Measurements from ENCODE around the gene ALAS1. TPM values are rescaled to one million over a fixed set of nuclear protein-coding genes. Genes with fewer than 3 reads are reported as not detected.
A peak's percentile ranks its signal among the peaks of the same experiment; 100 is the strongest.

The ALAS1 gene
- total RNA-seq, 1 experiment from 2014 or later = 29.2 TPM

- ChIA-PET CTCF (interaction anchor here (0.7 to 13.6 kb wide), 7 partner anchors 15 to 239 kb away, joined by 3 to 175 read pairs (median 4); partner anchors contain the start of gene TLR9), POLR2A (interaction anchor here (0.6 to 6.1 kb wide), 8 partner anchors 11 to 144 kb away, joined by 3 to 120 read pairs (median 6); partner anchors contain the start of genes GLYCTK, POC1A, TLR9 and WDR82)
- no TSS peak for BruUV-seq (replicated peaks)
- Mint-ChIP-seq H3K4me3 (ENCODE audit: unreplicated experiment) (no peak overlapping the region), H3K36me3 (ENCODE audit: insufficient read depth, unreplicated experiment) (peaks cover 22% of the 10 kb centered on the region), H3K9me3 (ENCODE audit: unreplicated experiment) (no peaks in the 10 kb centered on the region), H3K4me1 (ENCODE audit: insufficient read depth, unreplicated experiment) (peaks cover 29% of the 10 kb centered on the region), H3K27me3 (ENCODE audit: insufficient read depth, unreplicated experiment) (no peaks in the 10 kb centered on the region), H3K27ac (ENCODE audit: low read depth, unreplicated experiment) (no peak overlapping the region)
- DNase-seq (ENCODE audit: unreplicated experiment) = no peak
- intact Hi-C loops (cut with micrococcal nuclease) = loop anchor here (10.0 kb wide), 1 partner anchor 208 kb away; the partner anchor contains the start of gene SEMA3G
- TF ChIP-seq, protein P1, sequence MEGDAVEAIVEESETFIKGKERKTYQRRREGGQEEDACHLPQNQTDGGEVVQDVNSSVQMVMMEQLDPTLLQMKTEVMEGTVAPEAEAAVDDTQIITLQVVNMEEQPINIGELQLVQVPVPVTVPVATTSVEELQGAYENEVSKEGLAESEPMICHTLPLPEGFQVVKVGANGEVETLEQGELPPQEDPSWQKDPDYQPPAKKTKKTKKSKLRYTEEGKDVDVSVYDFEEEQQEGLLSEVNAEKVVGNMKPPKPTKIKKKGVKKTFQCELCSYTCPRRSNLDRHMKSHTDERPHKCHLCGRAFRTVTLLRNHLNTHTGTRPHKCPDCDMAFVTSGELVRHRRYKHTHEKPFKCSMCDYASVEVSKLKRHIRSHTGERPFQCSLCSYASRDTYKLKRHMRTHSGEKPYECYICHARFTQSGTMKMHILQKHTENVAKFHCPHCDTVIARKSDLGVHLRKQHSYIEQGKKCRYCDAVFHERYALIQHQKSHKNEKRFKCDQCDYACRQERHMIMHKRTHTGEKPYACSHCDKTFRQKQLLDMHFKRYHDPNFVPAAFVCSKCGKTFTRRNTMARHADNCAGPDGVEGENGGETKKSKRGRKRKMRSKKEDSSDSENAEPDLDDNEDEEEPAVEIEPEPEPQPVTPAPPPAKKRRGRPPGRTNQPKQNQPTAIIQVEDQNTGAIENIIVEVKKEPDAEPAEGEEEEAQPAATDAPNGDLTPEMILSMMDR (IDR thresholded peaks at IDR 0.05; ENCODE audit: unreplicated experiment) = no peak
Measured at GRCh38 chr3:52236424-52236886, 38.5 kb downstream of the ALAS1 start.

- ChIA-PET POLR2A (interaction anchor here (0.6 to 6.1 kb wide), 19 partner anchors 9 to 254 kb away, joined by 3 to 120 read pairs (median 4); partner anchors contain the start of genes ACY1, GLYCTK, POC1A and PPM1M), CTCF (interaction anchor here (0.6 to 13.6 kb wide), 11 partner anchors 16 to 253 kb away, joined by 3 to 175 read pairs (median 3); partner anchors contain the start of gene TLR9)
- Mint-ChIP-seq H3K36me3 (ENCODE audit: insufficient read depth, unreplicated experiment) (peaks cover 15% of the 10 kb centered on the region), H3K4me3 (ENCODE audit: unreplicated experiment) (peak overlapping the region; percentile 86), H3K27me3 (ENCODE audit: insufficient read depth, unreplicated experiment) (no peaks in the 10 kb centered on the region), H3K9me3 (ENCODE audit: unreplicated experiment) (no peaks in the 10 kb centered on the region), H3K4me1 (ENCODE audit: insufficient read depth, unreplicated experiment) (peaks cover 29% of the 10 kb centered on the region), H3K27ac (ENCODE audit: low read depth, unreplicated experiment) (peak overlapping the region; percentile 69)
- intact Hi-C loops (cut with micrococcal nuclease) = loop anchor here (1.0 to 10.0 kb wide), 2 partner anchors 41 to 208 kb away; partner anchors contain the start of genes SEMA3G and WDR82
- BruUV-seq (replicated peaks) = no TSS peak
- DNase-seq (ENCODE audit: unreplicated experiment) = peak; percentile 40
- TF ChIP-seq, protein P1 (IDR thresholded peaks at IDR 0.05; ENCODE audit: unreplicated experiment) = no peak
Measured at GRCh38 chr3:52237006-52237656, 39.2 kb downstream of the ALAS1 start.

DNA sequence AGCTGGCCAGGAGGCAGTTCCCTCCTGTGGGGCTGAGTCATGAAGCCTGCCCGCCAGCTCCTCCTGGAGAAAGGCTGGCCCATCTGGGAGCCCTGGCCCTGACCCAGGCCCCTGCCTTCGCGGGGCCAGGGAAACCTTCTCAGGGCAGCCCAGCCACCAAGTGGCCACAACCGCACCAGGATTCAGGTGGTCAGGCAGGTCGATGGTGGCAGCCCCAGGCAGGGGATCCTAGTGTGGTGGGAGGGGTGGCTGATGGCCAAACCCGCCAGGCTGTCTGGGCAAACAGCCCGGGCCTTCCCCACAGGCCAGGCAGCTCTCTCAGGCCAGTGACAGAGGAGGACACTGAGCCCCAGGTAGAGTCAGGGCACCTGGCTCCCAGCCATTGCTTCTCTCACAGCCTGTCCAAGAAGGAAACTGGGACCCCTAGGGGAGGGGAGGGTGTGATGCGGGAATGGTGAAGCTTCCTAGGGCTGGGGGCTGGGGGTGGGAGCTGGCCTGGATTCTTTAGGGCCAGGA, 39.8 kb downstream of the ALAS1 start:
- Mint-ChIP-seq H3K9me3 (ENCODE audit: unreplicated experiment) (no peaks in the 10 kb centered on the region), H3K27me3 (ENCODE audit: insufficient read depth, unreplicated experiment) (no peaks in the 10 kb centered on the region), H3K27ac (ENCODE audit: low read depth, unreplicated experiment) (peak overlapping the region; percentile 69), H3K4me1 (ENCODE audit: insufficient read depth, unreplicated experiment) (peaks cover 29% of the 10 kb centered on the region), H3K36me3 (ENCODE audit: insufficient read depth, unreplicated experiment) (peaks cover 15% of the 10 kb centered on the region), H3K4me3 (ENCODE audit: unreplicated experiment) (peak overlapping the region; percentile 86)
- ChIA-PET POLR2A (interaction anchor here (0.6 to 6.1 kb wide), 21 partner anchors 8 to 255 kb away, joined by 3 to 120 read pairs (median 5); partner anchors contain the start of genes ACY1, DUSP7, GLYCTK and POC1A), CTCF (interaction anchor here (0.6 to 13.6 kb wide), 10 partner anchors 11 to 253 kb away, joined by 3 to 175 read pairs (median 4); partner anchors contain the start of gene TLR9)
- intact Hi-C loops (cut with micrococcal nuclease) = loop anchor here (1.0 to 10.0 kb wide), 2 partner anchors 41 to 207 kb away; partner anchors contain the start of genes SEMA3G and WDR82
- DNase-seq (ENCODE audit: unreplicated experiment) = peak; percentile 92
- TF ChIP-seq, protein P1 (IDR thresholded peaks at IDR 0.05; ENCODE audit: unreplicated experiment) = no peak
- no TSS peak for BruUV-seq (replicated peaks)

Data from MCF 10A (cell line).